ENCODE results near the gene PIM2. TPM values are rescaled to one million over a fixed set of nuclear protein-coding genes. Genes with fewer than 3 reads are reported as not detected.

PIM2 gene
- total and polyA plus RNA-seq, 9 of the 15 experiments (the other 6 are each of a cell fraction or from before 2014, with no cell fraction given), result 67.6 to 191 (median 108) TPM

- TF ChIP-seq JUNB (CRISPR knock-in tag; conservative IDR thresholded peaks at IDR 0.05) (no peak), ZNF175 (CRISPR knock-in tag; IDR thresholded peaks at IDR 0.05; ENCODE audit: low read depth) (no peak), HDAC1 (IDR thresholded peaks at IDR 0.05) (no peak; a peak in 1 of 4 replicates), BRCA1 (IDR thresholded peaks at IDR 0.05) (no peak), BRCA1 (CRISPR knock-in tag; IDR thresholded peaks at IDR 0.05) (no peak), ETV1 (tag; conservative IDR thresholded peaks at IDR 0.05; ENCODE audit: low read depth) (0 out of 2 replicates have a peak, but pooled peaks have one; percentile 14), DACH1 (IDR thresholded peaks at IDR 0.05; ENCODE audit: partially characterized antibody) (no peak), NR4A1 (CRISPR knock-in tag; IDR thresholded peaks at IDR 0.05) (no peak), NR4A1 (tag; IDR thresholded peaks at IDR 0.05) (no peak), HLTF (IDR thresholded peaks at IDR 0.05) (no peak), ETS1 (conservative IDR thresholded peaks at IDR 0.05; ENCODE audit: control insufficient read depth, low read depth, low read length) (no peak), HOXB6 (CRISPR knock-in tag; IDR thresholded peaks at IDR 0.05; ENCODE audit: borderline replicate concordance) (no peak), SIN3A (IDR thresholded peaks at IDR 0.05; ENCODE audit: borderline replicate concordance in 2 of 2, control insufficient read depth in 1 of 2, low read depth in 2 of 2, low read length in 2 of 2) (peak in 1 of 2 experiments; percentile 80; a peak in 2 of 4 replicates), HDAC3 (IDR thresholded peaks at IDR 0.05; ENCODE audit: borderline replicate concordance, partially characterized antibody) (no peak), CHD2 (IDR thresholded peaks at IDR 0.05; ENCODE audit: low read depth, low read length) (no peak; the same call in 1 of the 2 replicates), SMAD3 (CRISPR knock-in tag; conservative IDR thresholded peaks at IDR 0.05) (no peak), ZNF354B (CRISPR knock-in tag; IDR thresholded peaks at IDR 0.05) (no peak), JUN (IDR thresholded peaks at IDR 0.05; ENCODE audit: borderline replicate concordance, low read depth, low read length) (no peak), JUN (CRISPR knock-in tag; IDR thresholded peaks at IDR 0.05; ENCODE audit: borderline replicate concordance) (no peak), U2AF1 (optimal IDR thresholded peaks at IDR 0.05; ENCODE audit: low read depth, low read length) (no peak), SRSF1 (IDR thresholded peaks at IDR 0.05; ENCODE audit: low read depth, low read length) (no peak), ZNF699 (CRISPR knock-in tag; IDR thresholded peaks at IDR 0.05; ENCODE audit: insufficient replicate concordance) (no peak), ZKSCAN3 (CRISPR knock-in tag; IDR thresholded peaks at IDR 0.05) (no peak), ZBTB2 (IDR thresholded peaks at IDR 0.05) (no peak), EWSR1 (IDR thresholded peaks at IDR 0.05; ENCODE audit: borderline replicate concordance, low read depth, partially characterized antibody) (no peak), MTA3 (IDR thresholded peaks at IDR 0.05; ENCODE audit: borderline replicate concordance) (peak; percentile 70), SIN3B (IDR thresholded peaks at IDR 0.05; ENCODE audit: low read depth) (no peak)
Observed at GRCh38 chrX:48918643-48919340, at the start of gene PIM2 (continued).

Measured in K562 (cell line).